ENCODE results near the gene TMEM244. TPM values are rescaled to one million over a fixed set of nuclear protein-coding genes. Genes with fewer than 3 reads are reported as not detected.

The TMEM244 gene
- total and polyA plus RNA-seq, 2 donors (not counting 3 experiments of a cell fraction or from before 2014, with no cell fraction given), result not detected

- Histone ChIP-seq H3K4me3 (replicated peaks in 1 of 3; ENCODE audit: insufficient read depth in 1 of 3, low read depth in 1 of 3, low read length in 3 of 3) (no peak overlapping the region), H3K9ac (replicated peaks; ENCODE audit: extremely low read depth, insufficient read depth, low read length) (no peak overlapping the region), H3K9me3 (replicated peaks; ENCODE audit: control insufficient read depth, insufficient read depth, low read length) (no peaks in the 10 kb centered on the region), H3K79me2 (ENCODE audit: control insufficient read depth, insufficient read depth, low read length) (no peaks in the 10 kb centered on the region), H3K9me1 (replicated peaks; ENCODE audit: control insufficient read depth, extremely low read depth, insufficient read depth, low read length) (no peaks in the 10 kb centered on the region), H3K27ac (ENCODE audit: insufficient read depth, low read depth, low read length) (no peak overlapping the region), H2AFZ (ENCODE audit: low read depth, low read length) (no peak overlapping the region), H3K27me3 (ENCODE audit: control insufficient read depth in 2 of 2, insufficient read depth in 2 of 2, low read length in 2 of 2) (peaks cover 5 to 10% of the 10 kb centered on the region in 2 experiments), H4K20me1 (replicated peaks; ENCODE audit: control insufficient read depth, extremely low read depth, insufficient read depth, low read length) (no peaks in the 10 kb centered on the region), H3K36me3 (ENCODE audit: control insufficient read depth in 2 of 2, extremely low read depth in 1 of 2, insufficient read depth in 2 of 2, low read length in 2 of 2) (no peaks in the 10 kb centered on the region), H3K4me1 (ENCODE audit: control insufficient read depth, extremely low read depth, insufficient read depth, low read length) (no peaks in the 10 kb centered on the region), H3K4me2 (ENCODE audit: insufficient read depth, low read length) (no peak overlapping the region)
- dilution Hi-C loops (cut with MboI; ENCODE audit: extremely low pct_ligation_motif_present, low sequenced_read_pairs), result no loop called here
- CTCF ChIA-PET, result interaction anchor here (0.7 to 2.5 kb wide), 3 partner anchors 20 to 296 kb away, joined by 3 to 8 read pairs (median 4); no protein-coding TSS in a partner anchor
- no TSS peak for BruUV-seq (replicated peaks)
- intact Hi-C loops (cut with micrococcal nuclease), result no loop called here
- FAIRE-seq (peak; percentile 21), DNase-seq (ENCODE audit: low read depth, low spot score) (no peak)
- POLR2A ChIA-PET, result no interaction called here
- TF ChIP-seq EZH2 (IDR thresholded peaks at IDR 0.05; ENCODE audit: borderline replicate concordance, low read depth, low read length, severe bottlenecking), result no peak
- no peak for TF ChIP-seq FOS (IDR thresholded peaks at IDR 0.05; ENCODE audit: borderline replicate concordance, insufficient read depth, low read length)
- no peak for TF ChIP-seq GATA2 (IDR thresholded peaks at IDR 0.05; ENCODE audit: insufficient read depth, insufficient read length, low read depth, low read length)
- TF ChIP-seq, protein P1, sequence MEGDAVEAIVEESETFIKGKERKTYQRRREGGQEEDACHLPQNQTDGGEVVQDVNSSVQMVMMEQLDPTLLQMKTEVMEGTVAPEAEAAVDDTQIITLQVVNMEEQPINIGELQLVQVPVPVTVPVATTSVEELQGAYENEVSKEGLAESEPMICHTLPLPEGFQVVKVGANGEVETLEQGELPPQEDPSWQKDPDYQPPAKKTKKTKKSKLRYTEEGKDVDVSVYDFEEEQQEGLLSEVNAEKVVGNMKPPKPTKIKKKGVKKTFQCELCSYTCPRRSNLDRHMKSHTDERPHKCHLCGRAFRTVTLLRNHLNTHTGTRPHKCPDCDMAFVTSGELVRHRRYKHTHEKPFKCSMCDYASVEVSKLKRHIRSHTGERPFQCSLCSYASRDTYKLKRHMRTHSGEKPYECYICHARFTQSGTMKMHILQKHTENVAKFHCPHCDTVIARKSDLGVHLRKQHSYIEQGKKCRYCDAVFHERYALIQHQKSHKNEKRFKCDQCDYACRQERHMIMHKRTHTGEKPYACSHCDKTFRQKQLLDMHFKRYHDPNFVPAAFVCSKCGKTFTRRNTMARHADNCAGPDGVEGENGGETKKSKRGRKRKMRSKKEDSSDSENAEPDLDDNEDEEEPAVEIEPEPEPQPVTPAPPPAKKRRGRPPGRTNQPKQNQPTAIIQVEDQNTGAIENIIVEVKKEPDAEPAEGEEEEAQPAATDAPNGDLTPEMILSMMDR (IDR thresholded peaks at IDR 0.05; ENCODE audit: extremely low read depth in 1 of 2, insufficient read depth in 1 of 2, low read depth in 1 of 2, low read length in 2 of 2), result no peak
- TF ChIP-seq MYC (IDR thresholded peaks at IDR 0.05; ENCODE audit: low read depth, low read length), result no peak
- TF ChIP-seq POLR2AphosphoS5 (IDR thresholded peaks at IDR 0.05; ENCODE audit: insufficient read depth, low read depth, low read length), result no peak
- TF ChIP-seq MAX (IDR thresholded peaks at IDR 0.05; ENCODE audit: insufficient read depth, insufficient read length), result no peak
- no peak for TF ChIP-seq POLR2A (IDR thresholded peaks at IDR 0.05; ENCODE audit: low read depth, low read length)
- no peak for TF ChIP-seq JUN (IDR thresholded peaks at IDR 0.05; ENCODE audit: borderline replicate concordance, insufficient read depth, insufficient read length, low read depth)
These were observed 65.9 kb downstream of the TMEM244 start for GRCh38 chr6:129795261-129795660.

All from endothelial cell of umbilical vein (primary cell).